GM12878 (cell line): ENCODE results near the gene TOP1. TPM values are rescaled to one million over a fixed set of nuclear protein-coding genes. Genes with fewer than 3 reads are reported as not detected.

Experiments
- ATAC-seq: fragments of 200-7000 bp; cut with Tn5 transposase; 3 replicates; pipeline ENCODE4 v1.9.1; 2020; ENCODE audit warnings: mild to moderate bottlenecking, moderate library complexity
- BruUV-seq: library from RNA; stranded (reverse); fragments of 400-500 nt; replicated peaks from 2 replicates; lab custom pipeline; 2021; lab: Mats Ljungman, UMichigan
- CTCF ChIA-PET: fragments of 300-600 bp; sonication (Branson Sonifier 250); formaldehyde crosslinking; extraction: SDS; loops from one replicate; lab custom pipeline; 2021; ENCODE audit warnings: inconsistent platforms; lab: Yijun Ruan, JAX
- POLR2A ChIA-PET: fragments of 350-600 bp; formaldehyde crosslinking; extraction: SDS; loops from one replicate; lab custom pipeline; 2021; ENCODE audit warnings: inconsistent platforms; lab: Charles Lee
- RAD21 ChIA-PET: fragments of 300-600 bp; sonication (Branson Sonifier 250); formaldehyde crosslinking; loops from one replicate; lab custom pipeline; 2023; ENCODE audit warnings: antibody characterized with exemption; ENCODE audit not compliant: unreplicated experiment; lab: Charles Lee
- SMC1A ChIA-PET: fragments of 300-600 bp; sonication (Branson Sonifier 250); formaldehyde crosslinking; loops from one replicate; lab custom pipeline; 2023; ENCODE audit not compliant: unreplicated experiment, uncharacterized antibody; lab: Charles Lee
- DNase-seq: peaks from one replicate; pipeline ENCODE4 v3.0.0-alpha.2; 2011; ENCODE audit warnings: low read depth, low spot score
- FAIRE-seq: peaks from 3 replicates; lab custom pipeline; 2011; peaks lifted over from hg19 to GRCh38; lab: Jason Lieb, UNC
- H2AFZ ChIP-seq: 2 replicates; pipeline ENCODE4 v1.6.0; 2011; ENCODE audit warnings: low read depth, low read length, control low read depth; ENCODE audit not compliant: control insufficient read depth
- H3K27ac ChIP-seq: 2 replicates; pipeline ENCODE4 v1.5.1; 2011; ENCODE audit warnings: control low read depth; ENCODE audit not compliant: control insufficient read depth, insufficient read depth
- H3K27me3 ChIP-seq, 2 experiments: replicated peaks in 1 of 2; 2 replicates each; pipeline versions ENCODE4 v1.6.0 to v1.6.1; 2011; ENCODE audit warnings: low read length in 1 of 2; ENCODE audit not compliant: control insufficient read depth in 2 of 2, insufficient read depth in 2 of 2
- H3K36me3 ChIP-seq, 2 experiments: 2 replicates each; pipeline ENCODE4 v1.5.1; 2011; ENCODE audit warnings: low read length in 1 of 2; ENCODE audit not compliant: control insufficient read depth in 2 of 2, insufficient read depth in 2 of 2
- H3K4me1 ChIP-seq: 2 replicates; pipeline ENCODE4 v1.6.1; 2011; ENCODE audit warnings: mild to moderate bottlenecking, low read length, moderate library complexity, mixed read lengths; ENCODE audit not compliant: control insufficient read depth, insufficient read depth
- H3K4me2 ChIP-seq: 2 replicates; pipeline ENCODE4 v1.6.0; 2011; ENCODE audit warnings: control low read depth; ENCODE audit not compliant: control insufficient read depth, insufficient read depth
- H3K4me3 ChIP-seq: fragments of 200-600 bp; sonication (generic); 2 replicates; pipeline ENCODE4 v1.5.1; 2016
- H3K79me2 ChIP-seq: 2 replicates; pipeline ENCODE4 v1.6.0; 2011; ENCODE audit warnings: low read length; ENCODE audit not compliant: control insufficient read depth, insufficient read depth
- H3K9ac ChIP-seq: 2 replicates; pipeline ENCODE4 v1.8.0; 2011; ENCODE audit warnings: low read length, control low read depth, mixed read lengths; ENCODE audit not compliant: control insufficient read depth, insufficient read depth
- H3K9me3 ChIP-seq: replicated peaks from 3 replicates; pipeline ENCODE4 v1.5.1; 2011; ENCODE audit warnings: mild to moderate bottlenecking, low read length; ENCODE audit not compliant: control insufficient read depth, insufficient read depth
- H4K20me1 ChIP-seq: 2 replicates; pipeline ENCODE4 v1.6.0; 2011; ENCODE audit not compliant: control insufficient read depth, insufficient read depth
- ASH2L ChIP-seq: fragments of 300-600, 200-600 bp; sonication (generic); IDR thresholded peaks from 2 replicates; pipeline ENCODE4 v1.6.1; 2017; ENCODE audit warnings: low read depth, mild to moderate bottlenecking, borderline replicate concordance
- BMI1 ChIP-seq: fragments of 450-650 bp; IDR thresholded peaks from 2 replicates; pipeline ENCODE4 v1.6.1; 2016; ENCODE audit warnings: mild to moderate bottlenecking, moderate library complexity, borderline replicate concordance
- CBX3 ChIP-seq: fragments of 200-600 bp; sonication (generic); IDR thresholded peaks from 2 replicates; pipeline ENCODE4 v1.6.1; 2016; ENCODE audit warnings: low read depth, borderline replicate concordance
- CREM ChIP-seq: IDR thresholded peaks from 2 replicates; pipeline ENCODE4 v1.6.1; 2014; ENCODE audit warnings: antibody characterized with exemption, low read depth
- EZH2 ChIP-seq: IDR thresholded peaks from 2 replicates; pipeline ENCODE4 v1.6.1; 2012; ENCODE audit warnings: low read depth, mild to moderate bottlenecking, control low read depth, inconsistent platforms, low read length, borderline replicate concordance; ENCODE audit not compliant: control insufficient read depth
- IRF4 ChIP-seq: IDR thresholded peaks from 2 replicates; pipeline ENCODE4 v1.6.1; 2011; ENCODE audit warnings: low read depth, low read length
- KAT2A ChIP-seq: conservative IDR thresholded peaks from 2 replicates; pipeline ENCODE4 v1.6.1; 2011; ENCODE audit warnings: low read depth, low read length; ENCODE audit not compliant: control insufficient read depth
- MEF2B ChIP-seq: fragments of 450-650 bp; IDR thresholded peaks from 2 replicates; pipeline ENCODE4 v1.6.1; 2018; ENCODE audit warnings: mild to moderate bottlenecking, moderate library complexity; ENCODE audit not compliant: partially characterized antibody, poor library complexity, severe bottlenecking
- MTA3 ChIP-seq: IDR thresholded peaks from 2 replicates; pipeline ENCODE4 v1.6.1; 2012; ENCODE audit warnings: low read length, inconsistent platforms, borderline replicate concordance
- NFIC ChIP-seq: IDR thresholded peaks from 2 replicates; pipeline ENCODE4 v1.6.1; 2012; ENCODE audit warnings: low read depth, mild to moderate bottlenecking, inconsistent platforms, low read length, moderate library complexity
- RAD21 ChIP-seq: IDR thresholded peaks from 2 replicates; pipeline ENCODE4 v1.6.1; 2011; ENCODE audit warnings: mild to moderate bottlenecking, low read depth, low read length, moderate library complexity; ENCODE audit not compliant: insufficient read depth
- RBBP5 ChIP-seq: fragments of 200-600 bp; sonication (generic); conservative IDR thresholded peaks from 2 replicates; pipeline ENCODE4 v1.6.1; 2016
- SP1 ChIP-seq: IDR thresholded peaks from one replicate; pipeline ENCODE4 v1.6.1; 2011; ENCODE audit warnings: low read depth, low read length
- WGBS: methylation state at CpG from one replicate; pipeline ENCODE4 v1.1.6; 2016; ENCODE audit warnings: low lambda C conversion rate; ENCODE audit not compliant: insufficient replicate concordance, insufficient coverage; ENCODE audit errors: missing lambda C conversion rate; 5-methylcytosine and 5-hydroxymethylcytosine counted together
- in situ Hi-C: fragments of 300-500 bp; cut with MboI; formaldehyde crosslinking; loops from 9 replicates; pipeline ENCODE4 v1.14.3; 2018; ENCODE audit warnings: mixed read lengths
- intact Hi-C: fragments of 100-400 bp; cut with micrococcal nuclease; formaldehyde crosslinking; loops from one replicate; pipeline ENCODE4 v1.14.2; 2022; ENCODE audit not compliant: unreplicated experiment
- polyA plus RNA-seq, 11 experiments: library from polyadenylated mRNA; depleted of rRNA in 4 of 11; unstranded in 6 of 11; stranded (reverse) in 5 of 11; fragments of >200 nt; fragmentation: Nextera tagmentation in 4 of 11; fragmentation: Illumina TruSeq in 1 of 11; extraction: Ambion mirVana in 4 of 11; extraction: Trizol in 1 of 11; gene quantifications; 1 replicate in 1 of 11; 2 replicates in 10 of 11; pipeline versions ENCODE4 v1.2.1 to v1.2.3, GENCODE V29; 2011 to 2016; ENCODE audit warnings: inconsistent platforms in 2 of 11, missing spikeins in 2 of 11, low read depth in 1 of 11
- total RNA-seq, 4 experiments: library from RNA; depleted of rRNA in 3 of 4; stranded (reverse); fragments of >200 nt in 3 of 4; fragmentation: Illumina TruSeq in 1 of 4; extraction: Trizol in 1 of 4; gene quantifications; 2 replicates each; pipeline versions ENCODE4 v1.2.1 to v1.2.3, GENCODE V29; 2013 to 2021
- TF ChIP-seq, protein P1 (sequence below): IDR thresholded peaks from 2 replicates; pipeline ENCODE4 v1.6.1; 2012; ENCODE audit warnings: low read depth, low read length, improper control_type of control experiment
- TF ChIP-seq, protein P2 (sequence below): IDR thresholded peaks from 2 replicates; pipeline ENCODE4 v1.6.1; 2011; ENCODE audit warnings: low read depth, low read length, improper control_type of control experiment, borderline replicate concordance

The TOP1 gene
- total and polyA plus RNA-seq, 10 of the 15 experiments (the other 5 are each of a cell fraction or from before 2014, with no cell fraction given): 21.5 to 128 (median 47.3) TPM

DNA sequence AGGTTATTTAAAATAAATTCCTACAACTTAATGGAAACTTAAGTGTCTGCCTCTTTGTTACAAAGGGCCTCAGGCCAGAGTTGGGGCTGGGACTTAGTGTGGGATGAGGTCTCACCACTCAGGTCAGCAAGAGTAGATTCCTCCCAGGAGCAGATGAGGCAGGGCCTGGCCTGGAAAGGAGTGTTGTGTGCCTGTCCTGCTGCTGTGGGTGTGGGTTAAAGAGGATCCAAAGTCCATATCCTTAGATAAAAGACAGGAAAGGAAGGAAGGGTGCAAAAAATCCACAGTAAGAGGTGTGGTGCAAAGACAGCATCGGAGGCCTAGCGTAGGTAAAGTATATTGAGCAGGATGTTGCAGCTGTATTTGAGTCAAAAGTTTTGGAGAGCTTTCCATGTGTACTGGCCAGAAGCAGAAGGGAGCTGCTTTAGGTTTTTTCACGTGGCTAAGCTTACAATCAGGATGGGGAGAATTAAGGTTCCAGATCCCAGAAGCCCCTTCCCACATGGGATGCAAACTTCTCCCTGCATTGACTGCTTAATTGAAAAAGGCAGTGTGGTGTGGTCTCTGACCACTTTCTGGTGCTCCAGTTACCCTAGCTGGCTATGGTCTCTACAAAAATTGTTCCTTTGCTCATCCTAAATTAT, 96.0 kb downstream of the TOP1 start:
- H3K79me2 ChIP-seq: no peaks in the 10 kb centered on the region
- H3K36me3 ChIP-seq: peaks cover 23 to 37% of the 10 kb centered on the region in 2 experiments
- H3K9me3 ChIP-seq: no peaks in the 10 kb centered on the region
- POLR2A ChIA-PET: no interaction called here
- RAD21 ChIA-PET: interaction anchor here (0.7 kb wide), 1 partner anchor 134 kb away, joined by 3 read pairs; no protein-coding TSS in a partner anchor
- H3K9ac ChIP-seq: no peak overlapping the region
- intact Hi-C loops: no loop called here
- no peak overlapping the region for H3K4me2 ChIP-seq
- no peaks in the 10 kb centered on the region for H3K27me3 ChIP-seq
- TF ChIP-seq ASH2L: no peak
- TF ChIP-seq CBX3: no peak
- TF ChIP-seq RBBP5: no peak
- TF ChIP-seq MEF2B: no peak
- TF ChIP-seq NFIC: no peak
- no peak for TF ChIP-seq MTA3
- TF ChIP-seq, protein P1, sequence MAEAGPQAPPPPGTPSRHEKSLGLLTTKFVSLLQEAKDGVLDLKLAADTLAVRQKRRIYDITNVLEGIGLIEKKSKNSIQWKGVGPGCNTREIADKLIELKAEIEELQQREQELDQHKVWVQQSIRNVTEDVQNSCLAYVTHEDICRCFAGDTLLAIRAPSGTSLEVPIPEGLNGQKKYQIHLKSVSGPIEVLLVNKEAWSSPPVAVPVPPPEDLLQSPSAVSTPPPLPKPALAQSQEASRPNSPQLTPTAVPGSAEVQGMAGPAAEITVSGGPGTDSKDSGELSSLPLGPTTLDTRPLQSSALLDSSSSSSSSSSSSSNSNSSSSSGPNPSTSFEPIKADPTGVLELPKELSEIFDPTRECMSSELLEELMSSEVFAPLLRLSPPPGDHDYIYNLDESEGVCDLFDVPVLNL: no peak
- TF ChIP-seq IRF4: no peak
- no peak for TF ChIP-seq RAD21
- TF ChIP-seq, protein P2, sequence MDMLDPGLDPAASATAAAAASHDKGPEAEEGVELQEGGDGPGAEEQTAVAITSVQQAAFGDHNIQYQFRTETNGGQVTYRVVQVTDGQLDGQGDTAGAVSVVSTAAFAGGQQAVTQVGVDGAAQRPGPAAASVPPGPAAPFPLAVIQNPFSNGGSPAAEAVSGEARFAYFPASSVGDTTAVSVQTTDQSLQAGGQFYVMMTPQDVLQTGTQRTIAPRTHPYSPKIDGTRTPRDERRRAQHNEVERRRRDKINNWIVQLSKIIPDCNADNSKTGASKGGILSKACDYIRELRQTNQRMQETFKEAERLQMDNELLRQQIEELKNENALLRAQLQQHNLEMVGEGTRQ: no peak
- no peak for TF ChIP-seq KAT2A
- TF ChIP-seq SP1: no peak
- TF ChIP-seq EZH2: no peak
- no peak for TF ChIP-seq BMI1
- no peak for TF ChIP-seq CREM
- TF ChIP-seq, all 136 proteins: peak for 0
- ChIA-PET CTCF (interaction anchor here (1.5 kb wide), 1 partner anchor 10 kb away, joined by 5 read pairs; no protein-coding TSS in a partner anchor), SMC1A (interaction anchor here (1.0 kb wide), 1 partner anchor 25 kb away, joined by 3 read pairs; no protein-coding TSS in a partner anchor)
- no peak overlapping the region for H3K4me3 ChIP-seq
- DNase-seq (no peak), ATAC-seq (no peak), FAIRE-seq (no peak)
- H2AFZ ChIP-seq: no peak overlapping the region
- no peaks in the 10 kb centered on the region for H4K20me1 ChIP-seq
- 95% methylated on average over 3 of the region's 3 CpGs for WGBS
- H3K27ac ChIP-seq: no peak overlapping the region
- in situ Hi-C loops: no loop called here
- no TSS peak for BruUV-seq
- H3K4me1 ChIP-seq: no peaks in the 10 kb centered on the region
